Hepatocyte (in vitro differentiated cells): Measurements from ENCODE around the gene FABP3.

ENCODE experiments used
- EZH2phosphoT487 ChIP-seq: fragments of 200-600 bp; sonication (generic); IDR thresholded peaks from one replicate; pipeline ENCODE4 v1.6.1; 2018; ENCODE audit warnings: antibody characterized with exemption, mild to moderate bottlenecking, low read depth, moderate library complexity; ENCODE audit not compliant: unreplicated experiment, severe bottlenecking
- TF ChIP-seq, protein P1 (sequence below): fragments of 200-600 bp; sonication (generic); IDR thresholded peaks from 2 replicates; pipeline ENCODE4 v1.5.1; 2016; ENCODE audit warnings: antibody characterized with exemption, mild to moderate bottlenecking; ENCODE audit not compliant: poor library complexity

- TF ChIP-seq, protein P1, sequence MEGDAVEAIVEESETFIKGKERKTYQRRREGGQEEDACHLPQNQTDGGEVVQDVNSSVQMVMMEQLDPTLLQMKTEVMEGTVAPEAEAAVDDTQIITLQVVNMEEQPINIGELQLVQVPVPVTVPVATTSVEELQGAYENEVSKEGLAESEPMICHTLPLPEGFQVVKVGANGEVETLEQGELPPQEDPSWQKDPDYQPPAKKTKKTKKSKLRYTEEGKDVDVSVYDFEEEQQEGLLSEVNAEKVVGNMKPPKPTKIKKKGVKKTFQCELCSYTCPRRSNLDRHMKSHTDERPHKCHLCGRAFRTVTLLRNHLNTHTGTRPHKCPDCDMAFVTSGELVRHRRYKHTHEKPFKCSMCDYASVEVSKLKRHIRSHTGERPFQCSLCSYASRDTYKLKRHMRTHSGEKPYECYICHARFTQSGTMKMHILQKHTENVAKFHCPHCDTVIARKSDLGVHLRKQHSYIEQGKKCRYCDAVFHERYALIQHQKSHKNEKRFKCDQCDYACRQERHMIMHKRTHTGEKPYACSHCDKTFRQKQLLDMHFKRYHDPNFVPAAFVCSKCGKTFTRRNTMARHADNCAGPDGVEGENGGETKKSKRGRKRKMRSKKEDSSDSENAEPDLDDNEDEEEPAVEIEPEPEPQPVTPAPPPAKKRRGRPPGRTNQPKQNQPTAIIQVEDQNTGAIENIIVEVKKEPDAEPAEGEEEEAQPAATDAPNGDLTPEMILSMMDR = no peak
- TF ChIP-seq EZH2phosphoT487 = no peak
Observed at GRCh38 chr1:31397360-31398095, 24.7 kb upstream of the FABP3 start.
